Measurements from ENCODE around the gene PRR36. TPM values are rescaled to one million over a fixed set of nuclear protein-coding genes. Genes with fewer than 3 reads are reported as not detected.

Gene PRR36
- total and polyA plus RNA-seq, 8 donors = 0.18 to 0.61 (median 0.47) TPM; not detected in 4

DNA sequence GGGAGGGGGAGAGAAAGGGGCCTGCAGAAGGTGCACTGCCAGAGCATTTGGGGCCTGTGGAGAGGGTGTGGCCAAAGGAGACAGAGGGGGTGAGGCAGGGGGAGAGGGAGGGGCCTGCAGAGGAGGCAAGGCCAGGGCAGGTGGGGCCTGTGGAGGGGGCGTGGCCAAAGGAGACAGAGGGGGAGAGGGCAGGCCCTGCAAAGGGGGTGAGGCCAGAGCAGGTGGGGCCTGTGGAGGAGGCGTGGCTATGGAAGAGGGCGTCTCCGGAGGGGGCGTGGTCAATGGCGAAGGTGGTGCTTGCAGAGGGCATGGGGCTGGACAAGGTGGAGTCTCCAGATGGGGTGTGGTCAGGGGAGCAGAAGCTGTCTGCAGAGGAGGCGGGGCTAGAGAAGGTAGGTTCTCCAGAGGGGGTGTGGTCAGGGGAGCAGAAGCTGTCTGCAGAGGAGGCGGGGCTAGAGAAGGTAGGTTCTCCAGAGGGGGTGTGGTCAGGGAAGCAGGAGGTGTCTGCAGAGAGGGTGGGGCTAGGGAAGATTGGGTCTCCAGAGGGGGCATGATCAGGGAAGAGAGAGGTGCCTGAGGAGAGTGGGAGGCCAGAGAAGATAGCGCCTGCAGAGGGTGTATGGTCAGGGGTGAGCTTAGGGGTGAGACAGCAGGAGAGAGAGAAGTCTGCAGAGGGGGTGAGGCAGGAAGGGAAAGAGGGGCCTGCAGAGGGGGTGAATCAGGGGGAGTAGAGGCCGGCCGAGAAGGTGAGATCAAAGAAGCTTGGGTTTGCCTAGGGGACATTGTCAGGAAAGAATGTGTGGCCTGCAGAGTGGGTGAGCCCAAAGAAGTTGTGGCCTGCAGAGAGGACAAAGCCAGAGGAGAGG is 3.4 kb downstream of the PRR36 start:
- TF ChIP-seq POLR2AphosphoS5 (IDR thresholded peaks at IDR 0.05) (no peak), EP300 (IDR thresholded peaks at IDR 0.05) (no peak), POLR2A (IDR thresholded peaks at IDR 0.05) (no peak)
- TF ChIP-seq, protein P1, sequence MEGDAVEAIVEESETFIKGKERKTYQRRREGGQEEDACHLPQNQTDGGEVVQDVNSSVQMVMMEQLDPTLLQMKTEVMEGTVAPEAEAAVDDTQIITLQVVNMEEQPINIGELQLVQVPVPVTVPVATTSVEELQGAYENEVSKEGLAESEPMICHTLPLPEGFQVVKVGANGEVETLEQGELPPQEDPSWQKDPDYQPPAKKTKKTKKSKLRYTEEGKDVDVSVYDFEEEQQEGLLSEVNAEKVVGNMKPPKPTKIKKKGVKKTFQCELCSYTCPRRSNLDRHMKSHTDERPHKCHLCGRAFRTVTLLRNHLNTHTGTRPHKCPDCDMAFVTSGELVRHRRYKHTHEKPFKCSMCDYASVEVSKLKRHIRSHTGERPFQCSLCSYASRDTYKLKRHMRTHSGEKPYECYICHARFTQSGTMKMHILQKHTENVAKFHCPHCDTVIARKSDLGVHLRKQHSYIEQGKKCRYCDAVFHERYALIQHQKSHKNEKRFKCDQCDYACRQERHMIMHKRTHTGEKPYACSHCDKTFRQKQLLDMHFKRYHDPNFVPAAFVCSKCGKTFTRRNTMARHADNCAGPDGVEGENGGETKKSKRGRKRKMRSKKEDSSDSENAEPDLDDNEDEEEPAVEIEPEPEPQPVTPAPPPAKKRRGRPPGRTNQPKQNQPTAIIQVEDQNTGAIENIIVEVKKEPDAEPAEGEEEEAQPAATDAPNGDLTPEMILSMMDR (IDR thresholded peaks at IDR 0.05) = no peak
- peak overlapping the region in 2 of 4 donors; percentile 28 to 35 for H3K4me3 ChIP-seq

DNA sequence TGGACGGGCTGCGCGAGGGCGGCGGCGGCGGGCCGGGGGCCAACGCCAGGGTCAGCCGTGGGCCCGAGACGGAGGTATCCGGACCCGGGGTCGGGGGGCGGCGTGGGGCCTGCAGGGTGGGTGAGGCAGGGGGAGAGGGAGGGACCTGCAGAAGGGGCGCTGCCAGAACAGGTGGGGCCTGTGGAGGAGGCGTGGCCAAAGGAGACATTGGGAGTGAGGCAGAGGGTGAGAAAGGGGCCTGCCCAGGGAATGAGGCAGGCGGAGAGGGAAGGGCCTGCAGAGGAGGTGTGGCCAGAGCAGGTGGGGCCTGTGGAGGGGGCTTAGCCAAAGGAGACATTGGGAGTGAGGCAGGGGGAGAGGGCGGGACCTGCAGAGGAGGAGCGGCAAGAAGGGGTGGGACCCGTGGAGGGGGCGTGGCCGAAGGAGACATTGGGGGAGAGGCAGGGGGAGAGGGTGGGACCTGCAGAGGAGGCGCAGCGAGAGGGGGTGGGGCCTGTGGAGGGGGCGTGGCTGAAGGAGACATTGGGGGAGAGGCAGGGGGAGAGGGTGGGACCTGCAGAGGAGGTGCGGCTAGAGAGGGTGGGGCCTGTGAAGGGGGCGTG is 4.2 kb downstream of the PRR36 start:
- TF ChIP-seq POLR2AphosphoS5 (IDR thresholded peaks at IDR 0.05) = no peak
- TF ChIP-seq, protein P1 (IDR thresholded peaks at IDR 0.05) = no peak
- intact Hi-C loops (cut with DNase I; ENCODE audit: low total_unique reads) = no loop called here
- 8 to 35% (median 15%) methylated on average over 14 to 30 of the region's 30 CpGs for WGBS, 5 donors
- peaks cover 8 to 80% (median 52%) of the 10 kb centered on the region in 3 donors for H3K27me3 ChIP-seq
- H3K4me1 ChIP-seq = peaks cover 46 to 71% (median 67%) of the 10 kb centered on the region in 4 donors
- H3K4me3 ChIP-seq = peak overlapping the region; percentile 49 to 61 (median 52)
- peak overlapping the region; percentile 79 to 88 (median 82) for H3K27ac ChIP-seq
- peak; percentile 68 to 88 for DNase-seq
- H3K36me3 ChIP-seq = no peaks in the 10 kb centered on the region
- H3K9me3 ChIP-seq = no peaks in the 10 kb centered on the region

More for the DNA sequence above, 3.4 kb downstream of the PRR36 start:
- Histone ChIP-seq H3K9me3 (no peaks in the 10 kb centered on the region), H3K36me3 (no peaks in the 10 kb centered on the region), H3K4me1 (peaks cover 46 to 71% (median 65%) of the 10 kb centered on the region in 4 donors), H3K27ac (peak overlapping the region in 4 of 5 donors; percentile 27 to 82 (median 66)), H3K27me3 (peaks cover 8 to 81% (median 55%) of the 10 kb centered on the region in 3 donors)
- WGBS, 5 donors = 41 to 53% (median 45%) methylated on average over 11 of the region's 11 CpGs
- intact Hi-C loops (cut with DNase I; ENCODE audit: low total_unique reads) = no loop called here
- DNase-seq = peak; percentile 60 to 88

GRCh38 chr19:7869453-7869909 is 4.7 kb downstream of the PRR36 start:
- H3K36me3 ChIP-seq = no peaks in the 10 kb centered on the region
- peak; percentile 82 to 89 for DNase-seq
- H3K4me1 ChIP-seq = peaks cover 46 to 67% (median 62%) of the 10 kb centered on the region in 4 donors
- H3K27ac ChIP-seq = peak overlapping the region; percentile 79 to 88 (median 82)
- intact Hi-C loops (cut with DNase I; ENCODE audit: low total_unique reads) = no loop called here
- peak overlapping the region; percentile 49 to 61 (median 52) for H3K4me3 ChIP-seq
- WGBS, 5 donors = 1 to 5% (median 2%) methylated on average over 9 to 47 of the region's 47 CpGs; no CpG with 5 or more reads in 1 of the 5 donors
- TF ChIP-seq, protein P1 (IDR thresholded peaks at IDR 0.05) = peak in 2 of 7 experiments; percentile 7 to 10
- no peak for TF ChIP-seq POLR2AphosphoS5 (IDR thresholded peaks at IDR 0.05)
- H3K27me3 ChIP-seq = peaks cover 8 to 80% (median 52%) of the 10 kb centered on the region in 3 donors
- no peaks in the 10 kb centered on the region for H3K9me3 ChIP-seq

GRCh38 chr19:7868671-7869452 is 5.3 kb downstream of the PRR36 start:
- 1 to 2% (median 2%) methylated on average over 25 to 67 of the region's 67 CpGs for WGBS, 5 donors
- H3K27me3 ChIP-seq = peaks cover 6 to 80% (median 47%) of the 10 kb centered on the region in 3 donors
- peak overlapping the region; percentile 79 to 88 (median 82) for H3K27ac ChIP-seq
- peak overlapping the region; percentile 49 to 61 (median 52) for H3K4me3 ChIP-seq
- DNase-seq = peak; percentile 84 to 97
- peaks cover 0 to 4% (median 1%) of the 10 kb centered on the region in 4 donors for H3K36me3 ChIP-seq
- H3K4me1 ChIP-seq = peaks cover 40 to 61% (median 56%) of the 10 kb centered on the region in 4 donors
- intact Hi-C loops (cut with DNase I; ENCODE audit: low total_unique reads) = no loop called here
- no peaks in the 10 kb centered on the region for H3K9me3 ChIP-seq
- no peak for TF ChIP-seq POLR2A (IDR thresholded peaks at IDR 0.05)
- TF ChIP-seq, protein P1 (IDR thresholded peaks at IDR 0.05) = peak in 3 of 7 experiments; percentile 85 to 92 (median 91)

Measured in stomach (tissue), 9 donors.